Measurements from ENCODE around the gene CADPS.

Gene CADPS

GRCh38 chr3:62873451-62873760, 1.8 kb downstream of the CADPS start:
- no peak for DNase-seq

- no peak for DNase-seq
Observed at GRCh38 chr3:62872318-62872717, 2.9 kb downstream of the CADPS start.

- DNase-seq = no peak
Observed at GRCh38 chr3:62870321-62870720, 4.9 kb downstream of the CADPS start.

- no peak for DNase-seq
Observed at GRCh38 chr3:62863648-62864047, 11.6 kb downstream of the CADPS start.

GRCh38 chr3:62859203-62859791, 15.9 kb downstream of the CADPS start:
- DNase-seq = no peak

GRCh38 chr3:62845996-62846395, 29.2 kb downstream of the CADPS start:
- no peak for DNase-seq

- DNase-seq = no peak
Observed at GRCh38 chr3:62843508-62843907, 31.7 kb downstream of the CADPS start.

GRCh38 chr3:62839748-62840147, 35.5 kb downstream of the CADPS start:
- DNase-seq = no peak

- DNase-seq = no peak
Observed at GRCh38 chr3:62837145-62837787, 38.0 kb downstream of the CADPS start.

- DNase-seq = no peak
Observed at GRCh38 chr3:62835554-62836236, 39.5 kb downstream of the CADPS start.

- no peak for DNase-seq
Observed at GRCh38 chr3:62833538-62833937, 41.7 kb downstream of the CADPS start.

- no peak for DNase-seq
Observed at GRCh38 chr3:62832553-62832952, 42.7 kb downstream of the CADPS start.

- DNase-seq = no peak
Observed at GRCh38 chr3:62830727-62831322, 44.4 kb downstream of the CADPS start.

- no peak for DNase-seq
Observed at GRCh38 chr3:62827550-62827949, 47.7 kb downstream of the CADPS start.

GRCh38 chr3:62824965-62825592, 50.1 kb downstream of the CADPS start:
- no peak for DNase-seq

- DNase-seq = no peak
Observed at GRCh38 chr3:62823461-62824050, 51.7 kb downstream of the CADPS start.

- DNase-seq = no peak
Observed at GRCh38 chr3:62822905-62823304, 52.3 kb downstream of the CADPS start.

- no peak for DNase-seq
Observed at GRCh38 chr3:62818347-62818746, 56.9 kb downstream of the CADPS start.

- DNase-seq = no peak
Observed at GRCh38 chr3:62817678-62818077, 57.5 kb downstream of the CADPS start.

- DNase-seq = no peak
Observed at GRCh38 chr3:62815981-62816380, 59.2 kb downstream of the CADPS start.

- no peak for DNase-seq
Observed at GRCh38 chr3:62812631-62813030, 62.6 kb downstream of the CADPS start.

GRCh38 chr3:62811119-62811518, 64.1 kb downstream of the CADPS start:
- no peak for DNase-seq

GRCh38 chr3:62809369-62809768, 65.8 kb downstream of the CADPS start:
- DNase-seq = no peak
